ENCODE results near the gene ANXA4. TPM values are rescaled to one million over a fixed set of nuclear protein-coding genes. Genes with fewer than 3 reads are reported as not detected.

The ANXA4 gene
- total and polyA plus RNA-seq, 2 of the 13 experiments (the other 11 are each of a cell fraction or from before 2014, with no cell fraction given): 155 to 168 TPM

GRCh38 chr2:69734035-69734611 lies 7.8 kb upstream of the ANXA4 start (continued):
- TF ChIP-seq TCF12 (IDR thresholded peaks at IDR 0.05) (no peak), TCF12 (CRISPR knock-in tag; IDR thresholded peaks at IDR 0.05) (0 out of 2 replicates have a peak, but pooled peaks have one; percentile 21), SALL1 (CRISPR knock-in tag; IDR thresholded peaks at IDR 0.05) (peak; percentile 19; the same call in 1 of the 2 replicates), ZHX2 (IDR thresholded peaks at IDR 0.05; ENCODE audit: low read depth) (peak; percentile 77; the same call in 1 of the 2 replicates), ZHX2 (CRISPR knock-in tag; IDR thresholded peaks at IDR 0.05; ENCODE audit: borderline replicate concordance) (no peak), ZNF230 (CRISPR knock-in tag; IDR thresholded peaks at IDR 0.05) (0 out of 2 replicates have a peak, but pooled peaks have one; percentile 49), GABPB1 (CRISPR knock-in tag; IDR thresholded peaks at IDR 0.05) (no peak), BCL6 (CRISPR knock-in tag; IDR thresholded peaks at IDR 0.05) (0 out of 2 replicates have a peak, but pooled peaks have one; percentile 13), FOXK1 (CRISPR knock-in tag; IDR thresholded peaks at IDR 0.05; ENCODE audit: borderline replicate concordance, low read depth) (no peak), NR2F2 (IDR thresholded peaks at IDR 0.05; ENCODE audit: borderline replicate concordance, low read depth) (peak; percentile 55; the same call in 1 of the 2 replicates), RXRA (CRISPR knock-in tag; IDR thresholded peaks at IDR 0.05) (peak; percentile 34; the same call in 1 of the 2 replicates), GATA4 (IDR thresholded peaks at IDR 0.05; ENCODE audit: borderline replicate concordance, low read depth) (peak; percentile 80), ZNF362 (CRISPR knock-in tag; IDR thresholded peaks at IDR 0.05; ENCODE audit: borderline replicate concordance) (peak; percentile 27; the same call in 1 of the 2 replicates)
- TF ChIP-seq, protein P1, sequence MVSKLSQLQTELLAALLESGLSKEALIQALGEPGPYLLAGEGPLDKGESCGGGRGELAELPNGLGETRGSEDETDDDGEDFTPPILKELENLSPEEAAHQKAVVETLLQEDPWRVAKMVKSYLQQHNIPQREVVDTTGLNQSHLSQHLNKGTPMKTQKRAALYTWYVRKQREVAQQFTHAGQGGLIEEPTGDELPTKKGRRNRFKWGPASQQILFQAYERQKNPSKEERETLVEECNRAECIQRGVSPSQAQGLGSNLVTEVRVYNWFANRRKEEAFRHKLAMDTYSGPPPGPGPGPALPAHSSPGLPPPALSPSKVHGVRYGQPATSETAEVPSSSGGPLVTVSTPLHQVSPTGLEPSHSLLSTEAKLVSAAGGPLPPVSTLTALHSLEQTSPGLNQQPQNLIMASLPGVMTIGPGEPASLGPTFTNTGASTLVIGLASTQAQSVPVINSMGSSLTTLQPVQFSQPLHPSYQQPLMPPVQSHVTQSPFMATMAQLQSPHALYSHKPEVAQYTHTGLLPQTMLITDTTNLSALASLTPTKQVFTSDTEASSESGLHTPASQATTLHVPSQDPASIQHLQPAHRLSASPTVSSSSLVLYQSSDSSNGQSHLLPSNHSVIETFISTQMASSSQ (IDR thresholded peaks at IDR 0.05; ENCODE audit: low read depth): peak; percentile 92
- TF ChIP-seq, protein P1 (CRISPR knock-in tag; IDR thresholded peaks at IDR 0.05; ENCODE audit: borderline replicate concordance): peak; percentile 88; the same call in 1 of the 2 replicates
- TF ChIP-seq, protein P2, sequence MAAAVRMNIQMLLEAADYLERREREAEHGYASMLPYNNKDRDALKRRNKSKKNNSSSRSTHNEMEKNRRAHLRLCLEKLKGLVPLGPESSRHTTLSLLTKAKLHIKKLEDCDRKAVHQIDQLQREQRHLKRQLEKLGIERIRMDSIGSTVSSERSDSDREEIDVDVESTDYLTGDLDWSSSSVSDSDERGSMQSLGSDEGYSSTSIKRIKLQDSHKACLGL (CRISPR knock-in tag; IDR thresholded peaks at IDR 0.05): no peak
- TF ChIP-seq, protein P3, sequence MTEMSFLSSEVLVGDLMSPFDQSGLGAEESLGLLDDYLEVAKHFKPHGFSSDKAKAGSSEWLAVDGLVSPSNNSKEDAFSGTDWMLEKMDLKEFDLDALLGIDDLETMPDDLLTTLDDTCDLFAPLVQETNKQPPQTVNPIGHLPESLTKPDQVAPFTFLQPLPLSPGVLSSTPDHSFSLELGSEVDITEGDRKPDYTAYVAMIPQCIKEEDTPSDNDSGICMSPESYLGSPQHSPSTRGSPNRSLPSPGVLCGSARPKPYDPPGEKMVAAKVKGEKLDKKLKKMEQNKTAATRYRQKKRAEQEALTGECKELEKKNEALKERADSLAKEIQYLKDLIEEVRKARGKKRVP (CRISPR knock-in tag; IDR thresholded peaks at IDR 0.05): peak in 1 of 2 experiments; percentile 82; a peak in 2 of 4 replicates

Data from HepG2 (cell line).